Ovary (tissue), 9 donors: ENCODE data around the gene GABRR3. TPM values are rescaled to one million over a fixed set of nuclear protein-coding genes. Genes with fewer than 3 reads are reported as not detected.

ENCODE experiments used
- DNase-seq, 5 donors: peaks; one replicate each; pipeline ENCODE4 v3.0.0-alpha.2; 2019 to 2020
- H3K27ac ChIP-seq, 2 donors: fragments of 200-600 bp; one replicate each; pipeline versions ENCODE4 v1.5.1 to v1.8.0; 2019 to 2022
- H3K27me3 ChIP-seq: fragments of 200-600 bp; one replicate; pipeline ENCODE4 v1.8.0; 2022
- H3K36me3 ChIP-seq: fragments of 200-600 bp; sonication (generic); one replicate; pipeline ENCODE4 v1.5.1; 2019
- H3K4me1 ChIP-seq: one replicate; pipeline ENCODE4 v1.8.1; 2013; ENCODE audit warnings: mild to moderate bottlenecking, moderate library complexity; ENCODE audit not compliant: insufficient read depth
- H3K4me3 ChIP-seq: fragments of 200-600 bp; sonication (generic); one replicate; pipeline ENCODE4 v1.5.1; 2017
- H3K9me3 ChIP-seq, 2 donors: fragments of 200-600 bp in 1 of 2; sonication (generic) in 1 of 2; one replicate each; pipeline versions ENCODE4 v1.5.1 to v1.8.1; 2013 to 2019; ENCODE audit warnings: mild to moderate bottlenecking in 1 of 2, moderate library complexity in 1 of 2
- CTCF ChIP-seq, 3 donors: fragments of 450-650 bp in 2 of 3; fragments of 200-600 bp in 1 of 3; IDR thresholded peaks; one replicate each; pipeline versions ENCODE4 v1.5.1 to v1.8.0; 2016 to 2022; ENCODE audit warnings: antibody characterized with exemption in 3 of 3, mild to moderate bottlenecking in 1 of 3
- EP300 ChIP-seq: sonication (generic); formaldehyde crosslinking; IDR thresholded peaks from one replicate; pipeline ENCODE4 v1.6.1; 2017; ENCODE audit warnings: antibody characterized with exemption
- POLR2A ChIP-seq: fragments of 450-650 bp; IDR thresholded peaks from one replicate; pipeline ENCODE4 v1.6.1; 2017; ENCODE audit warnings: antibody characterized with exemption, mild to moderate bottlenecking, moderate library complexity
- WGBS, 3 donors: extraction: QIAGEN DNeasy Blood & Tissue Kit in 1 of 3; methylation state at CpG; one replicate each; pipeline versions ENCODE4 v1.1.5 to v1.1.7; 2013 to 2017; 5-methylcytosine and 5-hydroxymethylcytosine counted together
- intact Hi-C, 4 donors: fragments of 100-400 bp; cut with DNase I; formaldehyde crosslinking; loops; one replicate each; pipeline versions ENCODE4 v1.11.0 to v1.15.1; 2022 to 2023
- polyA plus RNA-seq, 2 donors: library from polyadenylated mRNA; stranded (reverse); fragments of 200-250 nt in 1 of 2; fragments of 350-450 nt in 1 of 2; fragmentation: Illumina TruSeq in 1 of 2; extraction: RNeasy Lipid Tissue Mini Kit (QIAGEN cat#74804) in 1 of 2; gene quantifications; one replicate each; pipeline ENCODE4 v1.2.3, GENCODE V29; 2013 to 2014
- total RNA-seq, 7 donors: library from RNA; depleted of rRNA in 2 of 7; stranded (reverse); fragments of >200 nt in 2 of 7; fragmentation: NEBNext Ultra II Directional in 3 of 7; extraction: Animal tissue kit (Norgen Biotek cat#: 25700) in 3 of 7; gene quantifications; one replicate each; pipeline versions ENCODE4 v1.1.0 to v1.2.4, GENCODE V29; 2016 to 2023
- donor health status: DM: no; HTN: no; CAD: no; lungs with moderate emphysema.
- donor health status: DM: no; HTN: no; CAD: no.
- donor health status: Bipolar disorder and iron deficiency.
- donor health status: DM: yes; HTN: yes; CAD: no.
- donor health status: DM: no; HTN: no; CAD: no.
- donor health status: DM: yes; HTN: yes; CAD: no.

Gene GABRR3
- total and polyA plus RNA-seq, 9 donors = not detected

- WGBS, 3 donors = 93 to 100% (median 96%) methylated on average over 1 of the region's 1 CpG
- TF ChIP-seq EP300 = no peak
- TF ChIP-seq CTCF (IDR thresholded peaks at IDR 0.05) = no peak
- no peak for TF ChIP-seq POLR2A
- no peaks in the 10 kb centered on the region for H3K27me3 ChIP-seq
- H3K36me3 ChIP-seq = no peaks in the 10 kb centered on the region
- no peaks in the 10 kb centered on the region for H3K9me3 ChIP-seq
- H3K27ac ChIP-seq = no peak overlapping the region
- DNase-seq = no peak
- no peak overlapping the region for H3K4me3 ChIP-seq
- H3K4me1 ChIP-seq = no peaks in the 10 kb centered on the region
- intact Hi-C loops = no loop called here
Observed at GRCh38 chr3:97952872-97953271, 82.2 kb downstream of the GABRR3 start.

- Histone ChIP-seq H3K4me1 (no peaks in the 10 kb centered on the region), H3K9me3 (no peaks in the 10 kb centered on the region), H3K27ac (no peak overlapping the region), H3K27me3 (no peaks in the 10 kb centered on the region), H3K4me3 (no peak overlapping the region), H3K36me3 (no peaks in the 10 kb centered on the region)
- WGBS, 3 donors = 85 to 92% (median 90%) methylated on average over 3 of the region's 3 CpGs
- DNase-seq = peak in 2 of 5 donors; percentile 12 to 52
- no peak for TF ChIP-seq POLR2A
- no peak for TF ChIP-seq EP300
- TF ChIP-seq CTCF (IDR thresholded peaks at IDR 0.05) = no peak
- intact Hi-C loops = no loop called here
Observed at GRCh38 chr3:97952280-97952679, 82.8 kb downstream of the GABRR3 start.

- 80 to 86% (median 81%) methylated on average over 3 of the region's 3 CpGs for WGBS, 3 donors
- no peaks in the 10 kb centered on the region for H3K27me3 ChIP-seq
- TF ChIP-seq CTCF (IDR thresholded peaks at IDR 0.05) (no peak), POLR2A (no peak), EP300 (no peak)
- no peaks in the 10 kb centered on the region for H3K9me3 ChIP-seq
- H3K4me3 ChIP-seq = no peak overlapping the region
- H3K27ac ChIP-seq = no peak overlapping the region
- no peaks in the 10 kb centered on the region for H3K36me3 ChIP-seq
- intact Hi-C loops = no loop called here
- H3K4me1 ChIP-seq = no peaks in the 10 kb centered on the region
- no peak for DNase-seq
Observed at GRCh38 chr3:97950360-97950759, 84.8 kb downstream of the GABRR3 start.

- TF ChIP-seq EP300 = no peak
- no peak for TF ChIP-seq CTCF (IDR thresholded peaks at IDR 0.05)
- no peak for TF ChIP-seq POLR2A
- DNase-seq = no peak
- H3K27ac ChIP-seq = no peak overlapping the region
- 29 to 47% (median 33%) methylated on average over 5 of the region's 5 CpGs for WGBS, 3 donors
- H3K9me3 ChIP-seq = no peaks in the 10 kb centered on the region
- H3K4me1 ChIP-seq = no peaks in the 10 kb centered on the region
- no peaks in the 10 kb centered on the region for H3K27me3 ChIP-seq
- H3K4me3 ChIP-seq = no peak overlapping the region
- intact Hi-C loops = no loop called here
- H3K36me3 ChIP-seq = no peaks in the 10 kb centered on the region
Observed at GRCh38 chr3:97949743-97950142, 85.4 kb downstream of the GABRR3 start.

- Histone ChIP-seq H3K4me3 (no peak overlapping the region), H3K9me3 (no peaks in the 10 kb centered on the region), H3K27me3 (no peaks in the 10 kb centered on the region), H3K4me1 (no peaks in the 10 kb centered on the region), H3K27ac (no peak overlapping the region), H3K36me3 (no peaks in the 10 kb centered on the region)
- 92 to 97% (median 96%) methylated on average over 2 of the region's 2 CpGs for WGBS, 3 donors
- intact Hi-C loops = no loop called here
- no peak for DNase-seq
- TF ChIP-seq POLR2A (no peak), CTCF (IDR thresholded peaks at IDR 0.05) (no peak), EP300 (no peak)
Observed at GRCh38 chr3:97949110-97949485, 86.0 kb downstream of the GABRR3 start.
